Peyer's patch (tissue), 4 donors: Measurements from ENCODE around the gene KIRREL3. TPM values are rescaled to one million over a fixed set of nuclear protein-coding genes. Genes with fewer than 3 reads are reported as not detected.
"Not testable (repeated sequence)": the region's sequence is repeated elsewhere in the genome, so short reads cannot be mapped to it uniquely, and the experiment has no call there.

Source experiments
- DNase-seq, 3 donors: peaks; one replicate each; pipeline ENCODE4 v3.0.0-alpha.2; 2017 to 2019
- H3K27ac ChIP-seq, 4 donors: fragments of 200-600 bp; sonication (generic); one replicate each; pipeline ENCODE4 v1.5.1; 2016 to 2019
- H3K27me3 ChIP-seq, 2 donors: fragments of 200-600 bp; sonication (generic); one replicate each; pipeline ENCODE4 v1.5.1; 2019
- H3K36me3 ChIP-seq, 3 donors: fragments of 200-600 bp; sonication (generic); one replicate each; pipeline ENCODE4 v1.5.1; 2016 to 2019
- H3K4me1 ChIP-seq, 4 donors: fragments of 200-600 bp; sonication (generic); one replicate each; pipeline ENCODE4 v1.5.1; 2016 to 2019
- H3K4me3 ChIP-seq, 4 donors: fragments of 200-600 bp; sonication (generic); 1 replicate in 3 of 4; 2 replicates in 1 of 4; pipeline ENCODE4 v1.5.1; 2016 to 2019; ENCODE audit warnings: mild to moderate bottlenecking in 1 of 4
- H3K9me3 ChIP-seq, 4 donors: fragments of 200-600 bp; sonication (generic); one replicate each; pipeline ENCODE4 v1.5.1; 2016 to 2019; ENCODE audit warnings: mild to moderate bottlenecking in 1 of 4
- POLR2A ChIP-seq, 2 donors: fragments of 450-650 bp; IDR thresholded peaks; one replicate each; pipeline ENCODE4 v1.5.1; 2017; ENCODE audit warnings: antibody characterized with exemption in 2 of 2, mild to moderate bottlenecking in 2 of 2, moderate library complexity in 2 of 2
- total RNA-seq, 4 donors: library from RNA; depleted of rRNA; stranded (reverse); fragments of >200 nt; gene quantifications; one replicate each; pipeline ENCODE4 v1.1.0, GENCODE V29; 2016
- TF ChIP-seq, protein P1 (sequence below), 6 experiments: fragments of 450-650 bp in 4 of 6; fragments of 200-600 bp in 2 of 6; sonication (generic) in 1 of 6; IDR thresholded peaks; one replicate each; pipeline ENCODE4 v1.5.1; 2017 to 2019; ENCODE audit warnings: antibody characterized with exemption in 6 of 6, mild to moderate bottlenecking in 3 of 6, moderate library complexity in 1 of 6

The KIRREL3 gene
- total RNA-seq, 4 donors from 2014 or later = 0.83 TPM; not detected in 3

DNA sequence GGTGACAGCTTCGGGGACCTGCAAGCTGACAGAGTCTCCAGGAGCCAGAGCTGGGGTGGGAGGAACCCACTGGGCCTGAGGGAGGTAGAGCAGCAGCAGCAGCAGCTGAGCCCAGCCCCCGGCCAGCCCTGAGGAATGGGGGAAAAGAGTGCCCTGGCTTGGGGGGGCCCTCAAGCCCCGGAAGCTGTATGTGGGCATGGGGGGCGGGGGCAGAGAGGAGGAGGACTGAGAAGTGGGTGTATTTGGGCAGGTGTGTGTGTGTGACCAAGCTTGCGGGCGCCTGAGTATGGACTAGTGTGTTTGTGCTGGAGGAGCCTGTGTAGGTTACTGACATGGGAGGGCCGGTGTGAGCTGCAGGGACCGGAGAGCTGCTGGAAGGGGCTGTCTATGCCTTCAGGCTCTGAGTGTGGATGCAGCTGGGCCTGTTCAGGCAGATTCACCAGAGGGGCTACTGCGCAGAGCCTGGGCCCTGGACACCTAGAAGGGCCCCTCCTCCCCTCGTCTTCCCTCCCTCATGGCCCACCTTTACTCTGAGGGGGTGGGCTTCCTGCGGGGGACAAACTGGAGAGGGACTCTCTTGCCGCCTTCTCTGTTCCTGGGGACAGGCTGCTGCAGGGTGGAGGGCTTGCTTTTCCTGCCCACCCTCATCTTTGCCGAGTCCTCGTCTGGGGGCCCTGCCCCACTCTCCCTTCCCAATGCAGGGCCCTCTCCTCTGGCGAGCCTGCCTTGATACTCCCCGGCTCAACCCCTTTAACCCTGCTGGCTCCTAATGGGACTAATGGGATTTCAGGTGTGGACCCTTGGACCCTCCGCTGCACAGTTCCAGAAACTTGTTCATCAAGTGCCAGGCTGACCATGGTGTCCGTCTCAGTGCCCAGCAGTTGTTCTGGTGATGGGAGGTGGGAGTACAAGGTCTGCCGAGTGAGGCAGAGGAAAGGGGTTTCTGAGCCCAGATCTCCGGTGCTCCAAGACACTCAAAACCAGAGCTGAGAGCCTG is 616.9 kb downstream of the KIRREL3 start:
- TF ChIP-seq, protein P1, sequence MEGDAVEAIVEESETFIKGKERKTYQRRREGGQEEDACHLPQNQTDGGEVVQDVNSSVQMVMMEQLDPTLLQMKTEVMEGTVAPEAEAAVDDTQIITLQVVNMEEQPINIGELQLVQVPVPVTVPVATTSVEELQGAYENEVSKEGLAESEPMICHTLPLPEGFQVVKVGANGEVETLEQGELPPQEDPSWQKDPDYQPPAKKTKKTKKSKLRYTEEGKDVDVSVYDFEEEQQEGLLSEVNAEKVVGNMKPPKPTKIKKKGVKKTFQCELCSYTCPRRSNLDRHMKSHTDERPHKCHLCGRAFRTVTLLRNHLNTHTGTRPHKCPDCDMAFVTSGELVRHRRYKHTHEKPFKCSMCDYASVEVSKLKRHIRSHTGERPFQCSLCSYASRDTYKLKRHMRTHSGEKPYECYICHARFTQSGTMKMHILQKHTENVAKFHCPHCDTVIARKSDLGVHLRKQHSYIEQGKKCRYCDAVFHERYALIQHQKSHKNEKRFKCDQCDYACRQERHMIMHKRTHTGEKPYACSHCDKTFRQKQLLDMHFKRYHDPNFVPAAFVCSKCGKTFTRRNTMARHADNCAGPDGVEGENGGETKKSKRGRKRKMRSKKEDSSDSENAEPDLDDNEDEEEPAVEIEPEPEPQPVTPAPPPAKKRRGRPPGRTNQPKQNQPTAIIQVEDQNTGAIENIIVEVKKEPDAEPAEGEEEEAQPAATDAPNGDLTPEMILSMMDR (IDR thresholded peaks at IDR 0.05) = no peak
- Histone ChIP-seq H3K4me3 (no peak overlapping the region), H3K4me1 (no peaks in the 10 kb centered on the region), H3K9me3 (no peaks in the 10 kb centered on the region), H3K27me3 (no peaks in the 10 kb centered on the region), H3K36me3 (no peaks in the 10 kb centered on the region), H3K27ac (no peak overlapping the region)
- DNase-seq = no peak

DNA sequence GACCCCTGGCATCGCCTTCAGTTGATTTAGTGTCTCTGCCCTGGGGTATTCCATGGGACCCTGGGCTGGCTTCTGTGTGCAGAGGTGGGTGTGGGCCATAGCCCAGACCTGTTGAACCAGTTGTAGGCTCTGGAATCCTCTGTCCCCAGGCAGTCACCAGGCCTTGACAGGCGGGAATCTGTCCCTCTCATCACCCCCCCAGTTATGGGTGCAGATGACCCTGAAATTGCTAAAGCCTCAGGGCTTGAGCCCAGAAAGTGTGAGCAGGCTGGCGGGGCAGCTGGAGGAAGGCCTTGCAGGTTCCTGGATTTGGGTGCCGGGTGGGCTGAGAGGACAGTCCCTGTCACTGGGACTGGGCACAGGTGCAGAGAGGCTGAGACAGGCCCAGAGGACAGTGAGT is 617.9 kb downstream of the KIRREL3 start:
- H3K9me3 ChIP-seq, H3K36me3 ChIP-seq, H3K27me3 ChIP-seq, H3K4me3 ChIP-seq, DNase-seq, H3K4me1 ChIP-seq, H3K27ac ChIP-seq: not testable (repeated sequence)

DNA sequence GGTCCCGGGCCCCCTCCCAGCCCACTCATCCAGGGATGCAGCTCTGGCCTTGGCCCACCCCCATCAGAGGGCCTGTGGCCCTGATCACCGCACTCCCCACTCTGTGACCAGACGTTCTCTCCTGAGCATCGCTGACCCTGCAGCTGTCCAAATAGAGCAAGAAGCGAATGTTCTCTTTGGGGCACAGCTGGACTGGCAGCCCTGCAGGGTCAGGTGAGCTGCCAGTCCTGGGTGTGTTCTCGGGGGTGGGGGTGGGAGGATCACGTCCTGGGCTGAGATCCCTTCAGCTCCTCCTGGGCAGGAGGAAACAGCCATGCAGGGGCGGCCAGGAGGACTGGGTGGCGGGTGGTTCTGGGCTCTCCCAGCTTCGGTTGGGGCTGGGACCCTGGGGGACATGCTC is 618.6 kb downstream of the KIRREL3 start:
- H3K4me3 ChIP-seq, H3K27ac ChIP-seq, H3K36me3 ChIP-seq, H3K27me3 ChIP-seq, H3K9me3 ChIP-seq, H3K4me1 ChIP-seq, DNase-seq: not testable (repeated sequence)

DNA sequence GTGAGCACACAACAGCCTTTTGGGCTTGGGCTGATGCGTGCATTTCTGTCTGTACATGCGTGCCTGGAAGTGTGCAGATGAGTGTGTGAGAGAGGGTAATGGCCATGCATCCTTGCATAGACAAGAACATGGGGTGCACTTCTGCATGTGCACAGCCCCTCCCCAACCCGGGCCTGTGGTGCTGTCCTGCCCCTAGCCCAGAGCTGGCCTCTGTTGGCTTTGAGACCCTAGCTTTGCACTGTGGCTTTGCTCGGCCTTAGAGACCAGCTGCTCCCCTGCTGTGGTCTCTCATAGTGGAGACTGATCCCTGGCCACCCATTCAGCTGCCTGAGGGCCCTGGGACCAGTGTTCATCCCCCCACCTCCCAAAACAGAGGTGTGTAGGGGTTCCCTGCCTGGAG is 619.7 kb downstream of the KIRREL3 start:
- Histone ChIP-seq H3K9me3 (no peaks in the 10 kb centered on the region), H3K27me3 (no peaks in the 10 kb centered on the region), H3K4me1 (no peaks in the 10 kb centered on the region), H3K36me3 (no peaks in the 10 kb centered on the region), H3K27ac (no peak overlapping the region), H3K4me3 (no peak overlapping the region)
- no peak for DNase-seq
- no peak for TF ChIP-seq POLR2A (IDR thresholded peaks at IDR 0.05)
- TF ChIP-seq, protein P1 (IDR thresholded peaks at IDR 0.05) = no peak

DNA sequence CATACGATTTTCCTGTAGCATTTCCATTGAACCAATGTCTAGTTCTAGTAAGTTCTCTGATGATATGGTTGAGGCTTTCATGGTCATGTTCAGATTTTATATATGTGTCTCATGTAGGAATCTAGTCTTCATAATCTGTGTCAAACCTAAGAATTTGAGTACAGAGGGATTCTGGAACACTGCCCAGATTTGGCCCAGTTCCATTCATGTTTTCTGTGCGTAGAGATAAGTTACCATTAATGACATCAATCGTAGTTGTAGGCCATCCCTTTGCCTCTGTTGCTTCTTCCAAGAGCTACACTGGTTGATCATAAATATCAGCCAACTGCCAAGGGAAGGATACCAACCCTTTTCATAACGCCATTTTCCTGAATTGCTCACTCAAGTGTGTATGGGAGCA is 621.8 kb downstream of the KIRREL3 start:
- Histone ChIP-seq H3K27ac (no peak overlapping the region), H3K27me3 (no peaks in the 10 kb centered on the region), H3K4me1 (no peaks in the 10 kb centered on the region), H3K4me3 (no peak overlapping the region), H3K36me3 (no peaks in the 10 kb centered on the region), H3K9me3 (no peaks in the 10 kb centered on the region)
- TF ChIP-seq, protein P1 (IDR thresholded peaks at IDR 0.05) = no peak
- TF ChIP-seq POLR2A (IDR thresholded peaks at IDR 0.05) = no peak
- DNase-seq = no peak

DNA sequence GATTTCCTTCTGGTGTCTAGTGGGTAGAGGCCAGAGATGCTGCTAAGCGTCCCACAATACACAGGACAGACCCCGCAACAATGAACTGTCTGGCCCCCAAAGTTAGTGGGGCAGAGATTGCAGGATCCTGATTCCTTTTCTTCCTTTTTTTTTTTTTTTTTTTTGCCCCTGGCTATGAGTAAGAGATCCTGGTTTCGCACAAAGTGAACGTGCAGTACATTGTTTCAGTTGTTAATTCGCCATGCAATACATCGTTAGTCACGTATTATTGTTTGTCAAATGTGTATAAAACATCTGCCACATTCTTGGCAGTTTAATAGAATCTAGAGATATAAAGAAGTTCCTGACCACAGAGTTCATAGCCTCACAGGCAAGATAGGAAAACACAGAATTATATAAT is 624.8 kb downstream of the KIRREL3 start:
- H3K27me3 ChIP-seq = no peaks in the 10 kb centered on the region
- DNase-seq = no peak
- H3K9me3 ChIP-seq = no peaks in the 10 kb centered on the region
- TF ChIP-seq, protein P1 (IDR thresholded peaks at IDR 0.05) = no peak
- TF ChIP-seq POLR2A (IDR thresholded peaks at IDR 0.05) = no peak
- H3K4me3 ChIP-seq = no peak overlapping the region
- H3K4me1 ChIP-seq = no peaks in the 10 kb centered on the region
- no peaks in the 10 kb centered on the region for H3K36me3 ChIP-seq
- H3K27ac ChIP-seq = no peak overlapping the region

DNA sequence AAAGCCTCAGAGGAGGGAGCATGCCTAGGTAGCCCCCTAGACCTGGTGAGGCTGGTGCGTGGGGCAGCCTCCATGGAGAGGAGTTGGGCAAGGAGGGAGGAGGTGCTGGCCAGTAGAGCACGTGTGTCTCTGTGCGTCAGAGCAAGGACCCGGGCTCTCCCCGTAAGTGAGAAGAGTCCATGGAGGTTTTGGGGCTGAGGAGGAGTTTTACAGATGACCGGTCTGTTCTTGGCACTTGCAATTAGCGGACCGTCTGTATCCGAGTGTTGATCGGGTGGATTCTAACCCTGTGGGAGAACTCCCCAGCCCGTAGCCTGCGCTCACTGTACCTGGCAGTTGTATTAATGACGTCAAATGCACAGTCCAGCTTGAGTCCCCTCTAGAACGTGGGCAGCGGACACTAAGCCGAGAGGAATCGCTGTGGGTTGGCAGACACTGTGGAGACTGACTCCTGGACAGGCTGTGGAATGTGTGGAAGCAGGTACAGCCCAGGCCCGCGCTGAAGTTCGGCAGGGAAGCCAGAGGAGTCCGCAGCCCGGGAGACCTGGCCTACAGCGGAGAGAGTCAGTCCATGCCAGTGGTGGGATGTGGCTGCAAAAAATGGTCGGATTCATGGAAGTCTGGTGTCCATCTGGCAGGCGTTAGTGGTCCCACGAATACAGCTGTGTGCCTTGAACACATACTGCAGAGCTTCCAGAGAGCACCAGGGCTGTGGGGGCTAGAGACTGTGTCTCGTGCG is 625.8 kb downstream of the KIRREL3 start:
- not testable (repeated sequence) for H3K36me3 ChIP-seq, H3K27me3 ChIP-seq, H3K9me3 ChIP-seq, H3K27ac ChIP-seq, DNase-seq, H3K4me1 ChIP-seq, H3K4me3 ChIP-seq

DNA sequence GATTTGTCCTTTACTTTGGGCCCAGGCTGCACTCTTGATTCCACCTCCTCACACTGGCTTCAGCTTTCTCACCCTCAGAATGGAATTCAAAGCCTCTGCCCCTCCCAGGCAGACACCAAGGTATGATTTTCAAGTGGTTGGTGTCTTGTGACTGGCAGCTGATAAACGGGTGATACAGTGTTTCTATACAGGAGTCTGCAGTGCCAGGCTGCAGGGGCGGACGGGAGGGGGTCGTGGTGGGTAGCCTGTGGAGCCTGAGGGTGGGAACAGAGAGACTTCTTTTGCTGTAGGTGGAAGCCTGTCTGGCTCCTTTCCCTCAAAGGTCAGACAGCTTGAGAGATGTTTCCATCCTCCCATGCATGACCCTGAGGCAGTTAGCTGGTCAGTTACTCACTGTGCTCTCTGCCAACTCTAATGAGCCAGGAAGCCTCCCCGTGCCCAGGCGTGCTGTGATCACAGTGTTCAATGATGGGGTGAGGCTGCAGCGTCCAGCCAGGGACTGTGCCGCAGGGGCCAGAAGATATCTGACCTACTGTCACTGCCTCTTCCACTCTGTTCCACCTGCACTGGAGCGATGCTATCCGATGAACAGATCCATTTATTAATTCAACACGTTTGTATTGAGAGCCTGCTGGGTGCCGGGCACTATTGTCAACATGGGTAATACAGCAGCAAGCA is 627.0 kb downstream of the KIRREL3 start:
- H3K27ac ChIP-seq, H3K9me3 ChIP-seq, H3K4me3 ChIP-seq, DNase-seq, H3K36me3 ChIP-seq, H3K4me1 ChIP-seq, H3K27me3 ChIP-seq: not testable (repeated sequence)
